ENCODE measurements around the gene HS3ST3B1. TPM values are rescaled to one million over a fixed set of nuclear protein-coding genes. Genes with fewer than 3 reads are reported as not detected.

The HS3ST3B1 gene
- total RNA-seq, 1 donor from 2014 or later: 8.7 TPM

DNA sequence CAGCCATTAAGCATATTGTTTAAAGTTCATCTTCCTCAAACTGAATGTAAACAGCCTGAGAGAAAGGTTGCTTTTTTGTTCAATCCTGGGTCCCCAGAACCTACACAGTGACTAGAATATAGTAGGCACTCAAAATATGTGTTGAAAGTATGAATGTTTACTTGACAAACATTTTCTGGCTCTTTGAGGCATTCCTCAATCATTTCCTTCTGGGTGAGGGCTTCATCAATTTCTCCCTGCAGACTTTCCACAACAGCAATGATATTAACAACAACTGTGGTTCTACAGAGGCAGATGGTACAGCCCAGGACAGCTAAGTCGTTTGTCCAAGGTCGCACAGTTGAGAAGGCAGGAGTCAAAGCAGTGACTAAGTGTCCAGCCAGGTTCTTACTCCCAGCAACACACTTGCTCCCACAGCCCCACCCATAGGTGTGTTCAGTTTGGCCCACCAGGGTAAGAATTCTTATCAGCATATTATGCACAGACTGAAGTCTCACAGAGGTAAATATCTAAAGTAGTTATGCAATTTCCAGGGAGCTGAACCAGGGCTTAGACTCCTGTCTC, 61.1 kb downstream of the HS3ST3B1 start:
- no peak overlapping the region for H3K27ac Mint-ChIP-seq (ENCODE audit: unreplicated experiment)
- peaks cover 2% of the 10 kb centered on the region for H3K27me3 Mint-ChIP-seq (ENCODE audit: low read depth, unreplicated experiment)
- no peak overlapping the region for H3K4me2 ChIP-seq (ENCODE audit: low read length)
- no peaks in the 10 kb centered on the region for H4K20me1 ChIP-seq (ENCODE audit: insufficient read depth, low read length)
- DNase-seq (ENCODE audit: low read depth) (no peak), FAIRE-seq (no peak)
- no peak overlapping the region for H2AFZ ChIP-seq (ENCODE audit: low read depth, low read length)
- no peaks in the 10 kb centered on the region for H3K27me3 ChIP-seq (ENCODE audit: insufficient read depth, low read length)
- no peaks in the 10 kb centered on the region for H3K36me3 ChIP-seq (ENCODE audit: insufficient read depth, low read length)
- no peaks in the 10 kb centered on the region for H3K79me2 ChIP-seq (ENCODE audit: insufficient read depth, low read length)
- no peaks in the 10 kb centered on the region for H3K4me1 Mint-ChIP-seq (ENCODE audit: low read depth, unreplicated experiment)
- H3K4me3 ChIP-seq (ENCODE audit: insufficient read depth, low read depth, low read length): no peak overlapping the region
- no peaks in the 10 kb centered on the region for H3K9me3 ChIP-seq (ENCODE audit: insufficient read depth, low read depth, low read length)
- no peaks in the 10 kb centered on the region for H3K4me1 ChIP-seq (ENCODE audit: insufficient read depth, low read length)
- H3K27ac ChIP-seq (ENCODE audit: low read depth, low read length): no peak overlapping the region
- no peaks in the 10 kb centered on the region for H3K9me3 Mint-ChIP-seq (ENCODE audit: unreplicated experiment)
- H3K9ac ChIP-seq (ENCODE audit: low read length): no peak overlapping the region
- TF ChIP-seq, protein P1, sequence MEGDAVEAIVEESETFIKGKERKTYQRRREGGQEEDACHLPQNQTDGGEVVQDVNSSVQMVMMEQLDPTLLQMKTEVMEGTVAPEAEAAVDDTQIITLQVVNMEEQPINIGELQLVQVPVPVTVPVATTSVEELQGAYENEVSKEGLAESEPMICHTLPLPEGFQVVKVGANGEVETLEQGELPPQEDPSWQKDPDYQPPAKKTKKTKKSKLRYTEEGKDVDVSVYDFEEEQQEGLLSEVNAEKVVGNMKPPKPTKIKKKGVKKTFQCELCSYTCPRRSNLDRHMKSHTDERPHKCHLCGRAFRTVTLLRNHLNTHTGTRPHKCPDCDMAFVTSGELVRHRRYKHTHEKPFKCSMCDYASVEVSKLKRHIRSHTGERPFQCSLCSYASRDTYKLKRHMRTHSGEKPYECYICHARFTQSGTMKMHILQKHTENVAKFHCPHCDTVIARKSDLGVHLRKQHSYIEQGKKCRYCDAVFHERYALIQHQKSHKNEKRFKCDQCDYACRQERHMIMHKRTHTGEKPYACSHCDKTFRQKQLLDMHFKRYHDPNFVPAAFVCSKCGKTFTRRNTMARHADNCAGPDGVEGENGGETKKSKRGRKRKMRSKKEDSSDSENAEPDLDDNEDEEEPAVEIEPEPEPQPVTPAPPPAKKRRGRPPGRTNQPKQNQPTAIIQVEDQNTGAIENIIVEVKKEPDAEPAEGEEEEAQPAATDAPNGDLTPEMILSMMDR (IDR thresholded peaks at IDR 0.05; ENCODE audit: insufficient read depth, low read depth, low read length): no peak
- TF ChIP-seq EZH2 (IDR thresholded peaks at IDR 0.05; ENCODE audit: insufficient read depth, low read length): no peak
- no peaks in the 10 kb centered on the region for H3K36me3 Mint-ChIP-seq (ENCODE audit: low read depth, unreplicated experiment)
- H3K4me3 Mint-ChIP-seq (ENCODE audit: unreplicated experiment): no peak overlapping the region

DNA sequence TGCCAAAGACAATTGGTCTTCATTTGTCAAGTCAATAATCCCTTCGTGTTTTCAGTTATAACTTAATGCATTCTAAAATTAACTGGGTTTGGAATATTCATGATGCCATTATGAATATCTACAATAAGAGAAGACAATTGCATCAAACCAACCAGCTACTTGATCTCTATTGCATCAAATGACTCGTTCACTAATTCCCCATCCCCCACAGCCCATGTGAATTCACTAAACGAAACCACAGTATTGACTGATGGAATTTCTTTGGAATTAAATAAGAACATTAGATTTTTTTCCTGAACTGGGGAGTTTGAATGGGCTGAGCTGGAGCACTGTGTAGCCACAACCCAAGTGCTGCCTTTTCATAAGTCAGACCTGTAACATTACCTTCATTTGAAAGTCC, 65.3 kb downstream of the HS3ST3B1 start:
- H3K4me1 ChIP-seq (ENCODE audit: insufficient read depth, low read length): no peaks in the 10 kb centered on the region
- Mint-ChIP-seq H3K36me3 (ENCODE audit: low read depth, unreplicated experiment) (no peaks in the 10 kb centered on the region), H3K9me3 (ENCODE audit: unreplicated experiment) (peaks cover 1% of the 10 kb centered on the region), H3K4me1 (ENCODE audit: low read depth, unreplicated experiment) (no peaks in the 10 kb centered on the region), H3K27ac (ENCODE audit: unreplicated experiment) (no peak overlapping the region), H3K27me3 (ENCODE audit: low read depth, unreplicated experiment) (no peaks in the 10 kb centered on the region), H3K4me3 (ENCODE audit: unreplicated experiment) (no peak overlapping the region)
- H4K20me1 ChIP-seq (ENCODE audit: insufficient read depth, low read length): no peaks in the 10 kb centered on the region
- H2AFZ ChIP-seq (ENCODE audit: low read depth, low read length): no peak overlapping the region
- H3K4me2 ChIP-seq (ENCODE audit: low read length): no peak overlapping the region
- TF ChIP-seq, protein P1 (IDR thresholded peaks at IDR 0.05; ENCODE audit: insufficient read depth, low read depth, low read length): no peak
- no peak for TF ChIP-seq EZH2 (IDR thresholded peaks at IDR 0.05; ENCODE audit: insufficient read depth, low read length)
- DNase-seq (ENCODE audit: low read depth): no peak
- no peak overlapping the region for H3K9ac ChIP-seq (ENCODE audit: low read length)
- no peaks in the 10 kb centered on the region for H3K36me3 ChIP-seq (ENCODE audit: insufficient read depth, low read length)
- no peak for FAIRE-seq
- no peaks in the 10 kb centered on the region for H3K27me3 ChIP-seq (ENCODE audit: insufficient read depth, low read length)
- no peaks in the 10 kb centered on the region for H3K9me3 ChIP-seq (ENCODE audit: insufficient read depth, low read depth, low read length)
- no peak overlapping the region for H3K4me3 ChIP-seq (ENCODE audit: insufficient read depth, low read depth, low read length)
- no peaks in the 10 kb centered on the region for H3K79me2 ChIP-seq (ENCODE audit: insufficient read depth, low read length)
- H3K27ac ChIP-seq (ENCODE audit: low read depth, low read length): no peak overlapping the region

DNA sequence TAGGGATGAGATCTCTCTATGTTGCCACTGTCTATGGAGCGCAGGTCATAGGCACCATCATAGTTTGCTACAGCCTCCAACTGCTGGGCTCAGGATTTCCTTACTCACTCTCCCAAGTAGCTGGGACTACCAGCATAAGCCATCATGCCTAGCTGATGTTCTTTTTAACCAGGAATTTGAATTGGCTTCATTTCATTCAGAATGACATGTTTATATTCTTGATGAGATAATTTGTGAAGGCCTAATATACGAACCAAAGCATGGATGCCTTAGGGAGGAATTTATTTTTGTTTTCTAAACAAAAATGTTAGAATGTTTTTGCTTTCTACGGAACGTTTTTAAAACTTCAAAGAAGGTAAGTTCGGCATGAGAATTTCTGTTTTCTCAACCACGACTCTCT, 71.6 kb downstream of the HS3ST3B1 start:
- Histone ChIP-seq H3K4me3 (ENCODE audit: insufficient read depth, low read depth, low read length) (no peak overlapping the region), H3K4me2 (ENCODE audit: low read length) (no peak overlapping the region), H2AFZ (ENCODE audit: low read depth, low read length) (no peak overlapping the region), H3K36me3 (ENCODE audit: insufficient read depth, low read length) (no peaks in the 10 kb centered on the region), H3K79me2 (ENCODE audit: insufficient read depth, low read length) (no peaks in the 10 kb centered on the region), H3K4me1 (ENCODE audit: insufficient read depth, low read length) (no peaks in the 10 kb centered on the region), H3K9ac (ENCODE audit: low read length) (no peak overlapping the region), H3K9me3 (ENCODE audit: insufficient read depth, low read depth, low read length) (no peaks in the 10 kb centered on the region), H3K27me3 (ENCODE audit: insufficient read depth, low read length) (no peaks in the 10 kb centered on the region), H3K27ac (ENCODE audit: low read depth, low read length) (no peak overlapping the region), H4K20me1 (ENCODE audit: insufficient read depth, low read length) (no peaks in the 10 kb centered on the region)
- Mint-ChIP-seq H3K4me3 (ENCODE audit: unreplicated experiment) (no peak overlapping the region), H3K9me3 (ENCODE audit: unreplicated experiment) (peaks cover 1% of the 10 kb centered on the region), H3K27ac (ENCODE audit: unreplicated experiment) (no peak overlapping the region), H3K36me3 (ENCODE audit: low read depth, unreplicated experiment) (no peaks in the 10 kb centered on the region), H3K27me3 (ENCODE audit: low read depth, unreplicated experiment) (no peaks in the 10 kb centered on the region), H3K4me1 (ENCODE audit: low read depth, unreplicated experiment) (peaks cover 3% of the 10 kb centered on the region)
- DNase-seq (ENCODE audit: low read depth) (no peak), FAIRE-seq (no peak)
- TF ChIP-seq EZH2 (IDR thresholded peaks at IDR 0.05; ENCODE audit: insufficient read depth, low read length): no peak
- TF ChIP-seq, protein P1 (IDR thresholded peaks at IDR 0.05; ENCODE audit: insufficient read depth, low read depth, low read length): no peak

All from astrocyte (in vitro differentiated cells and primary cell).